DLD1 (cell line): Measurements from ENCODE around the gene PSMA2.

Source experiments
- in situ Hi-C: cut with HindIII; loops from 2 replicates; pipeline ENCODE4 v1.10.0; 2017; ENCODE audit warnings: low sequenced_read_pairs

The PSMA2 gene

DNA sequence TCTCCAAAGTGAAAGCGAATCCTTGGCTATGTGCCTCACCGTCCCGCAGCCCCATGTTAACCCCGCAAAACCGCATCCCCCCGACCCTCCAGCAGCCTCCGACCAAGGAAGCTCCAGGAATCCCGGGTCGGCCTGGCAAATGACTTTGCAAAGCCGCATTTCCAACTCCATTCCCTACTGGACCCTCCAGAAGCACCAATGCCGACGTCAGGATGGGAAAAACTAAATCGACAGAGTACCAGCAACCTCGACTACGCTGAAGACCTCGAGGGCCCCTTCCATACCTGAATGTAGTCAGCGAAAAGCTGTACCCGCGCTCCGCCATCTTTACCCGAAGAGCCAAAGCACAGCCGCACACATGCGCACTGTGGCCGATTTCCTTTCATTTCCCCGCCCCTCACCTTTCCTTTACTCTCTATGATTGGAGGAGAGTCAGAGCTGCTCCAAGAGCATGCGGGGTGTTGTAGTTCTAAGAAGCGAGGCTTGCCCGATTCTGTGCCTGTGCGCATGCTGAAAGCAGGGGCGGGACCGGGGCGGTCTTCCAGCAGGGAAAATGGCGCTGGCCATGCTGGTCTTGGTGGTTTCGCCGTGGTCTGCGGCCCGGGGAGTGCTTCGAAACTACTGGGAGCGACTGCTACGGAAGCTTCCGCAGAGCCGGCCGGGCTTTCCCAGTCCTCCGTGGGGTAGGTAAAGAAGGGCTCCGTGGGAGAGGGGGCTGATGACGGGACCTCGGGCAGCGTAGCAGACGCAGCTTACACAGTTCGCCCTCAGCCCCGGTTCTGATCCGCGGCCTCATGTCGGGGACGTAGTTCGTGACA lies at the start of gene PSMA2, which contains the start of gene MRPL32:
PSMA2 (minus strand) TSS at position 341 of the 818 bp plus-strand sequence; CDS start at position 325, 16 bp downstream.
MRPL32 (plus strand) TSS at position 543 of the 818 bp plus-strand sequence; CDS start at position 554, 11 bp downstream.
- in situ Hi-C loops, result loop anchor here (10.0 kb wide), 1 partner anchor 323 kb away; no protein-coding TSS in a partner anchor

DNA sequence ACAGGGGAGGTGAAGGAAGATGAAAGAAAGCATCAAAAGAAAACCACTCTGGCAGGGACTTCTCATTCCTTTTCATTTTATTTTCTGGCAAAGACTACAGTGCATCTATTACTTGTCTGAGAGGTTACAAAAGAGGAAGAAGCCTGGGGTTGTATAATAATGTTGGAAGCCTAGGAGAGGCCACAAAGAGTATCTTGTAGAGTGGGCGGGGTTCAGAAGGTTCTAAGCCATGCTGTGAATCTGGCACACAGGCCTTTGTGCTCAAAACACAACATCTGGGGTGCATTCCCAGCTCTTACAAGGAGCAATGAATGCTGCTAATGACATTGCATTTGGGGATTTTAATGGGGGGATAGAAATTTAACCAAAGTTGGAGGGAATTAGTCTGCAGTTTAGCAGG lies 49.6 kb upstream of the PSMA2 start:
- in situ Hi-C loops, result no loop called here

DNA sequence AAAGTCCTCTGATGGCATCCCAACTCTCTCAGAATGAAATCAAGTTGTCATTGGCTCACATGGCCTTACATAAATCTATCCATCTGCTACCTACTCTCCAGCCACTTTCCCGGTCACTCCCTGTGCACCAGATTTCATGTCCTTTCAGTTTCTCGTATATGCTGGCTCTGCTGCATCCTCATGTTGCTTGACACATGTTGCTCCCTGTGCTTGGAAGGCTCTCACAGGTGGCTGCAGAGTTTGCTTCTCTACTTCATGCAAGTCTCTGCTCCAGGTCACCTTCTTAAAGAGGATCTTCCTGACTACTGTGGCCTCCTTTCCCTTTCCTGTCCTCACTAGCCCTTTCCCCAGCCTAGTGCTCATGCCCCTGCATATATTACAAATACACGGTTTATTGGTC lies 48.5 kb upstream of the PSMA2 start:
- in situ Hi-C loops, result no loop called here

DNA sequence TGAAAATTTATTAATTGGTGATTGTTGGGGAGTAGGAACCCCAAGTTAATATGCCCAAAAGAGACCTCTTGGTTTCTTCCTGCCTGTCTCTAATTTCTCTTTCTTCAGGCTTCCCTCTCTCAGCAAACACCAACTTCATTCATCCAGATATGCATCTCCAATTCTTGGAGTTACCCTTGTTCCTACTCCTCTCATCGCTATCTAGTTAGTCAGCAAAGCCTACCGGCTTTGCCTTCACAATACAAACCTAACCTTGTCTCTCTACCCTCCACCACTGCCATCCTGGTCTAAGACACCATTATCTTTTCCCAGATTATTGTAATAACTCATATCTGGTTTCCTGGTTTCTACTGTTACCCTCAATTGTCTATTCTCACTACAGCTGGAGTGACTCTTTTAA lies 48.1 kb upstream of the PSMA2 start:
- in situ Hi-C loops, result no loop called here

DNA sequence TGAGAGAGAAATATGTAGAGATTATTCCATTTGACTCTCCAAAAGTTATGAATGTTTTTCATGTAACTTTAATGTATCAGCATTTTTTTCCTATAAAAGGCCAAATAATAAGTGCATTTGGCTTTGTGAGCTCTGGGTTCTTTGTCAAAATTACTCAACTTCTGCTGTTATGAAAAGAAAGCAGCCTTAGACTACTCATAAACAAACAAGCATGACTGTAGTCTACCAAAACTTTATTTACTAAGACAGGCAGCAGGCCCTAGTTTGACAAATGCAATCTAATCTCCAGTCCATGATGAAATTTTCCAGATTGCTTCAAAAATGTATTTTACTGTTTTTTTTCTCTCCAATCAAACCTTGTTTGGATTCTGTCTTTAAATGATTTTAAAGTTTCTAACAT lies 46.5 kb upstream of the PSMA2 start:
- in situ Hi-C loops, result no loop called here

DNA sequence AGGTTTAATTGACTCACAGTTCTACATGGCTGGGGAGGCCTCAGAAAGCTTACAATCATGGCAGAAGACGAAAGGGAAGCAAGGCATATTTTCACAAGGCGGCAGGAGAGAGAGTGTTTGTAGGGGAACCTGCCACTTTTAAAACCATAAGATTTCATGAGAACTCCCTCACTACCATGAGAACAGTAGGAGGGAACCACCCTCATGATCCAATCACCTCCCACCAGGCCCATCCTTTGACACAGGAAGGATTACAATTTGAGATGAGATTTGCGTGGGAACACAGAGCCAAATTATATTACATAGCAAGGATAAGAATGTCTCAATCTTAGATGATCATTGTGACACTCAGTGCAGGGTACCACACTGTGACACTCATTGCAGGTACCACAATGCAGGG lies 44.4 kb upstream of the PSMA2 start:
- in situ Hi-C loops, result no loop called here

DNA sequence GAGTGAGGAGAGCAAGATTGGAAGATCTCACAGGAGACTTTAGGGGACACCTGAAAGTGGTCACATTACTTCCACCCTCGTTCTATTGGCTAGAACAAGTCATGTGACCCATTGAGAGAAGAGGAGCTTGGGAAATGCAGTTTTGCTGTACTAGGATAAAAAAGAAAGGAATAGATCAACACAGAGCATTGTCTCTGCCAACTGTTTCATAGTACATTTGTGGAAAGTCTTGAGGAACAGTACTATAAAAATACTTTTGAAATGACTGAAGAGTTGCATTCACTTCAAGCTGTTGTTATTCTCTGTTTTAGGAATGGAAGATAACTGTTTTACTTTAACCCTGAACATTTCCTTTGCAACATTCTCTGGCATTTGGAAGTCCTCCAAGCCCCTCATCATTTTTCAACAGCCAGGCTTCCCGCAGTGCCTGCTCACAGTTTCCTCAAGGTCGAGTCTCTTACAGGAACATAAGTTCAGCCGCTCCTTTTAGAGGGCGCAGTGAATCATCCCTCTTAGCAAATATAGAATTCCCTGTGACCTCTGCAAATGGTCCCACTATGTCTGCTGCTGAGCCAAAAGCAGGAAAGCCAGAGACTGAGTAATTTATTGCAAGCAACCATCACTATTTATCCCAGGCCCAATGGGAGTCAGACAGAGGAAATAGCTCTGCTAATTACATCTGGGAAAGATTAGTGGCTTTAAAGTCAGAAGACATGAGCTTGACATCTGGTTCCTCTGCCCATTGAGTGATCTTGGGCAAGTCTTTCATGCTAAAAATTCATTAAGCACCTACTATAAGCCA lies 40.9 kb upstream of the PSMA2 start:
- in situ Hi-C loops, result no loop called here

DNA sequence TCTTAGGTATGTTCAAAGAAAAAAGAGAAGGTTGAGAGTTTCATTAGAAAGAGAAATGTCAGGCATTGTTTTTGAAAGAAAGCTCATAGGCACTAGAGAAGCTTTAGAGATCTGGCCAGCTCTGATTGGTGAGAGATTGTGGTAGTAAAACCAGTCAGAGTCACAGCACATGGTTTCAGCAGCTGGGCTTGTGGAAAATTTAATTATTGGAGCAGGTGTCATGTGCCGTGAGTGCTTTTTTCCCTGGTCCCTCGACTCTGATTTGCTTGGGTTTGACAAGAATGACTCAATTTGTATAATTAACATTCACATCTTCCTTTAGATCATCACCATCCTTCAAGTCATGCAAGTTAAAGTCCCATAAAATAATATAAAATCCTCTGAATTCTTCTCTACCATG lies 35.4 kb upstream of the PSMA2 start:
- in situ Hi-C loops, result no loop called here

DNA sequence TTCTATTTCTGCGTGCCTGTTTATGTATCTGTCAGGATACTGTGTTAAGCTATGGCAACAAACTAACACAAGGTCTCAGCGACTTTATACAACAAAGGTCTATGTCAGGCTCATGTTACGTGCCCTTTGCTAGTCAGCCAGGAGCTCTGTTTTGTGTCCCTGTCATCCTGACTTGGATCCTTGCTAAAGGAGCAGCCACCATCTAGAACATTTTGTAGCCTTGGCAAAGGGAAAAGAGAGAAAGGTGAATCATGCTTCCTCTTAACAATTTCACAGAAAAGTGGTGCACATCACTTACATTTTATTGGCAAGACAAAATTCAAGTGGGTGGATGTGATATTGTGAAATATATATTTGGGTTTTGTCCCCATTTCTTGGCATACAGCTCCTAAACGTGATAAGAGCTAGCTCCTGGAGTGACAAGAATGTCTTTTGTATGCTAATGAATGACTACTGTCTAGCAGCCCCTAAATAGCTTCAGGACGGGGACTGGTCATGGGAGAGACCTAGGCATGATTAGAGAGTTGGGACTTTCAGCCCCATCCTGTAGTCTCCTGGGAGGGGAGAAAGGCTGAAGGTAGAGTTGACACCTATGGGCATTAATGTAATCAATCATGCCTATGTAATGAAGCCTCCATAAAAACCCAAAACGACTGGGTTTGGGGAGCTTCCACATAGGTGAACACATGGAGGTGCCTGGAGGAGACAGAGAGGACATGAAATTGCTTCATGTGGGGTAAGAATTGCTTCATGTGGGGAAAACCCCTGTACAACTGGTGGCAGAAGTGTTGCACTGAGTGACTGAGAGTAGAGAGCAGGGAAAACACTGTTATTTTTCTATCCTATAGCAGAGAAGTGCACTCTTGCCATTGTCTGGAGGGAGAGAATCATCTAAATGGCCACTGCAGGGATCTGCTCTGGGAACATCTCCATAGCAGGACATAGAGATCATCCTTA lies 33.2 kb upstream of the PSMA2 start:
- in situ Hi-C loops, result no loop called here

DNA sequence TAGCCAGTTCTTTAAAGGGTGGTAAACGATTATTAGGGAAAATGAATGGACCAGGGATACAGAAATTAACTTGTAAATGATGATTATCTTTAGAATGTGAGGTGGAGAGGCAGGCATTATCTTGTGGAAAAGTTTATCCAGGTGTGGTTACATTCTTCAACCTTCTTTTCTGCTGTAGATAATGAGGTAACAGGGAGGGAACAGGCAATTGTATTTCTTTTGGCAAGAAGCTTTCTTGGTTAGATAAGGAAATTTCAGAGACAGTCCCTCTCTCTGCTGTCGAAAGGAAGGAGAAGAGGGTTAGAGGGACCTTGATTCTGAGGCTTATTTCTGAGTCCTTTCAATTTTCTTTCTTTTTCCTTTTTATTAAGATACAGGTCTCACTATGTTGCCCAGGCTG lies 32.3 kb upstream of the PSMA2 start:
- in situ Hi-C loops, result no loop called here

DNA sequence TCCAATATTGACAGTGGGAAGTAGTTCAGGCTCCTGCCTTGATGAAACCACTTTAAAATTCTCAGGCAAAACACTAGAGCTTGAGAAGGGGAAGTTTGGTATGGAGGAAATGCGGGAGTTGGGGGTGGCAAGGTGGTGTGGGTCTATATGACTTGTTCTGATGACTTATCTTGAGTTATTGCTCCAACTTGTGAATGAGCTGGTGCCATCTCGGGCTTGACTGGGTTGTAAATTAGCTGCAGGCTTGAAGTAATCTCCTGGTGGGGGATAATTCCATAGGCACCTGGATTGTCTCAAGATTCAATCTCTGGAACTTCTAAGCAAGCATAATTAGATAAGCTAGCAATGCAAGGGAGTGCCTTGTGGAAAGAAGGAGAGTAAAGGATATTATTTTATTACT lies 29.2 kb upstream of the PSMA2 start:
- in situ Hi-C loops, result no loop called here

DNA sequence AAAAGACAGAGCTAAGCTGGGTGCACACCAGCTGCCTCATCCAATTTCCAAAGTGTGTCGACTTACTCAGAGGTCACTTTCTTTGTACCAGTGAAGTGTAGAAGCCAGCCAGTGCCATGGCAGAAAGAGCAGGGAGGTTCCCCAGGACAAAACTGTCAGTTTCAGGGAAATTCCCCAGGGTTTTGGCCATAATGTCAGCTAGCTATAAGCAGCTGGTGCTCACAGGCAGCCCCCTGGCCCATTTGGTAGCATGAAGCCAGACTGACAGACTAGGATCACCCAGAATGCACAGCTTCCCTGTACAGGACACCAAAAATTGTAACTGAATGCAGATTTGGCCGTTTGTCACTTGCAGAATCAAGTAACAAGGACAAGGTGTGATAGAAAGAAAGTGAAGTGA lies 28.8 kb upstream of the PSMA2 start:
- in situ Hi-C loops, result no loop called here

DNA sequence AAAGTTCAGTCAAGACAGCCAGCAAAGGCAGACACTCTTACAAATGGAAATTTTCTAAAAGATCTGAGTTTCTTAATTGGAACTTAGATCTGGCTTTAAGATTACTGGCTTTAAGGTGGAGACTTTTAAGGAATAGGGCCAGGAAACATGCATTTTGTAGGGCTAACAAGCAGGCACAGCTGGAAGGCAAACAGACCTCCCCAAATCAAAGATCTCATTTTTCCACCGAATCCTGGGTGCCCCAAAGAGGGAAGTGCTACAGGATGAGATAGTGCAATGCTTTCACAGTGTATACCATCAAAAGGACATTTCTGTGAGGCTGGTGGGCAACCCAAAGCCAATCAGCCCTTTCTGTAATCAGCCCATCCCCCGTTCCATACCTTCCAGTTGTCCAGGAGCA lies 27.6 kb upstream of the PSMA2 start:
- in situ Hi-C loops, result no loop called here

DNA sequence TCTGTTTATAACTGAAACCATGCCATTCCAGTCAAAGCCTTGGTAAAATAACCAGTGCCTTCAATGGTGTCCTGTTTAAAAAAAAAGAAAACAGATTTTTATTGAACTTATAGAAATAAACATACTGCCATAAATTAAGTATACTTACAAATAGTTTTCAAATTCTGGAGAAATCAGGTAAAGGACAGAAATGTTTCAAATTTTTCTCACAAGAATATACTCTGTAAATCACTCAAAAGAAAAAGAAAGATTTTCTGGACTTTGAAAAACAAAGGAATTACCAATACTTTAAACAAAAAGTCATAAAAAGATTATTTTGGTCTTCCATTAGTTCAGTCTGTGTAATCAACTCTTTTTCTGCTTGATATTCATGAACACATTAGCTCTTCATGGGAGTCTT lies 24.1 kb upstream of the PSMA2 start:
- in situ Hi-C loops, result no loop called here

DNA sequence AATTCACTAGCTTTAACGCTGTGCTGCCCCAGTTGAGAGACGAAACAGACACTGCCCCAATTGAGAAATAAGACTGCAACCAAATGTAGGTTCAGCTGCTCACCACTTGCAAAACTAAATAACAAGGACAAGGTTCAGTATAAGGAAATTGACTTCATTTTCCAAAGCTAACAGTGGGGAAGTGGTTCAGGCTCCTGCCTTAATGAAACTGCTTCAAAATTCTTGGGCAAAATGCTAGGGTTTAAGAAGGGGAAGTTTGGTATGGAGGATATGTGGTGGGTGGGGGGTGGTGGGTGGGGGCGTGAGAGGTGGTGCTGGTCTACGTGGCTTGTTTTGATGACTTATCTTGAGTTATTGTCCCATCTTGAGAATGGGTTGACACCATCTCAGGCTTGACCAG lies 22.0 kb upstream of the PSMA2 start:
- in situ Hi-C loops, result no loop called here

DNA sequence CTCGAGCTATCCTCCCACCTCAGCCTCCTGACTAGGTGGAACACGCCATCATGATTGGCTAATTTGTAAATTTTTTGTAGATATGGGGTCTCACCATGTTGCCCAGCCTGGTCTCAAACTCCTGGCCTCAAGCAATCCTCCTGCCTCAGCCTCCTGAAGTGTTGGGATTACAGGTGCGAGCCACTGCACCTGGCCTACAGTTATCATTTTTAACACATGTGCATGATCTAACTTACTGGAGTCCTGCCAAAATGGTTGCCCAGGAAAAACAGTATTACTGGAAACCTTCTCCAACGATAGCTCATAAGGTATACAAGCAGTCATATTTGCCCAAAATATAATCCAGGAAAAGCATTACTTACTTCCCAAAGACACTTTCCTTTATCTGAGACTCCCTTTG lies 20.4 kb upstream of the PSMA2 start:
- in situ Hi-C loops, result no loop called here

DNA sequence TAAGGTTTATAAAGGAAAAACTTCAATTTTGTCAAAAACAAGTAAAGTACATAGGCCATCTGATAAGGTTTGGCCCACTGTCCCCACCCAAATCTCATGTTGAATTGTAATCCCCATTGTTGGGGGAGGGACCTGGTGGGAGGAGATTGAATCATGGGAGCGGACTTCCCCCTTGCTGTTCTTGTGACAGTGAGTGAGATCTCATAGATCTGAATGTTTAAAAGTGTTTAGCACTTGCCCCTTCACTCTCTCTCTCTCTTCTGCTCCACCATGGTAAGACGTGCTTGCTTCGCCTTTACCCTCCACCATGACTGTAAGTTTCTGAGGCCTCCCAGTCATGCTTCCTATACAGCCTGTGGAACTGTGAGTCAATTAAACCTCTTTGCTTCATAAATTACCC lies 18.4 kb upstream of the PSMA2 start:
- in situ Hi-C loops, result no loop called here

DNA sequence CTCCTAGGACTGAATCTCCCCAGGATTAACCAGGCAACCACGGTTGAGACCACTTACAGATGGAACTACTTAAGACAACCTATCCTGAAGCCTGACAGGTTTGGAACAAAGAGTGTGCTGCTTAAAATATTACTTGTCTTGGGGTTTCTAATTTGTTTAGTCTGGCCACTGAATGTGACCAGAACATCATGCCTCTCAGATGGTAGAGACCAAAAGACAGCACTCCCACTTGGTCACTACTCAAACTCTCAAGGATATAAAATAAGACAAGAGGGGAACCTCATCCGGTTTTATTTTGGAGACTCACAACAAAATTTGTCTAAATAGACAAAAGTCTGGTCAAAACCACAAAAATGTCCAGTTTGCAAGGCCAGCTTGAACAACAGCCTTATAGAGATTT lies 15.5 kb upstream of the PSMA2 start:
- in situ Hi-C loops, result no loop called here

DNA sequence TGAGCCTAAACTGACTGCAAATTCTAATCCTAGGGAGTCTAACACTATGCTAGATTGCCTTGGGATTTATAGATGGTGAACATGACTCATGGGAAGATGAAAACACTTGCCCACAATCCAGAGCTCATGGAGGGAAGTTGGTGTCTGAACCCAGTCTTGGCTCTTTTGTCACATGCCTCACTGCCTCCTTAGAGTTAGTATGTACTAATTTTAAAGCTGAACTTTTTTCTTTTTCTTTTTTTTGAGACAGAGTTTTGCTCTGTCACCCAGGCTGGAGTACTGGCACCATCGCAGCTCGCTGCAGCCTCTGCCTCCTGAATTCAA lies 14.6 kb upstream of the PSMA2 start:
- in situ Hi-C loops, result no loop called here

DNA sequence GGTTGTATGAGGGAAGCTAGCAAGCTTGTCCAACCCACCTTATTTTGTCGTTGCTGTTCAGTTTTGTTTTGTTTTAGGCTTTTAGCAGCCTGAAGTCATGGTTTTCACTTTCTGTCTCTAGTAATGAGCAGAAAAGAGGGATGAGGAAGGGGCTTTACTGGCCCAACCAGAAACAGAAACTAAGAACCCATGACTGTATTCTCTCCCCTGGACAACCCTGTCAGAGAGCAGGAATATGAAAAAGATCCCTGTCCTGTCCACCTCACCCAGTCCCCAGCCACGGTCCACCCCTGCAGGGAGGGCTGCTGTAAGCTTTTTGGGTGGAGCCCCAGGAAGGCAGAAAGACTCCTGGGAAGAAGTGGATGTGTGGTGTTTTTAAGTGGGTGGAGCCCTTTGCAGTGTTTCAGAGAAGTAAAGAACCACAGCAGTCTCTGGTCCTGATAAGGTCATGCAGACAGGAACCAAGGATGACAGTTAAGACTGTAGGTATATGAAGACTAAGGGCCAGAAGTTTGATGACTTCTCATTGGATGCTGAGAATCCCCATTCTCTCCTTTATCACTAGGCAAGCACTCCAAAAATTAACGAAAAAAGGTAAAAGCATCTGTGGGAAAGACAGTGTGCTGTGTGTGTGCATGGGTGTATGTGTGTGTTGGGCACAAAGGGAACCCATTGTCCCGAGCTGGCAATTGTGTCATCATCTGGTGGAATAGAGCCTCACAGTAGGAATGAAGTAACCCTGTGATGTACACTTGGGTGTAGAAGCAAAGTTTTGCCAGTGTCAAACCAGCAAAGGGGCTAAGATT lies 14.1 kb upstream of the PSMA2 start:
- in situ Hi-C loops, result no loop called here
